Osteoblast (primary cell): ENCODE data around the gene FEZ2. TPM values are rescaled to one million over a fixed set of nuclear protein-coding genes. Genes with fewer than 3 reads are reported as not detected.

ENCODE experiments used
- DNase-seq: peaks from one replicate; pipeline ENCODE4 v3.0.0; 2011; ENCODE audit warnings: low spot score, mixed read lengths; ENCODE audit not compliant: insufficient read length; ENCODE audit errors: missing footprints
- H2AFZ ChIP-seq: 2 replicates; pipeline ENCODE4 v1.6.0; 2011; ENCODE audit warnings: mild to moderate bottlenecking, low read length
- H3K27ac ChIP-seq: 2 replicates; pipeline ENCODE4 v1.5.1; 2011; ENCODE audit warnings: mild to moderate bottlenecking, low read depth, low read length, moderate library complexity
- H3K27me3 ChIP-seq: 2 replicates; pipeline ENCODE4 v1.6.0; 2012; ENCODE audit warnings: mild to moderate bottlenecking, control low read depth, inconsistent platforms, low read length, moderate library complexity; ENCODE audit not compliant: insufficient read depth
- H3K36me3 ChIP-seq: 2 replicates; pipeline ENCODE4 v1.5.1; 2011; ENCODE audit warnings: mild to moderate bottlenecking, low read length, control low read depth, moderate library complexity; ENCODE audit not compliant: insufficient read depth
- H3K4me1 ChIP-seq: 2 replicates; pipeline ENCODE4 v1.5.1; 2011; ENCODE audit warnings: mild to moderate bottlenecking, low read length, control low read depth, moderate library complexity; ENCODE audit not compliant: insufficient read depth
- H3K4me2 ChIP-seq: 2 replicates; pipeline ENCODE4 v1.6.0; 2011; ENCODE audit warnings: mild to moderate bottlenecking, low read length; ENCODE audit not compliant: insufficient read depth
- H3K4me3 ChIP-seq: fragments of 200-600 bp; sonication (generic); 3 replicates; pipeline ENCODE4 v1.5.1; 2012; ENCODE audit warnings: mild to moderate bottlenecking, low read length, inconsistent platforms; ENCODE audit not compliant: insufficient read depth
- H3K79me2 ChIP-seq: 2 replicates; pipeline ENCODE4 v1.6.0; 2012; ENCODE audit warnings: mild to moderate bottlenecking, low read length, control low read depth, inconsistent platforms; ENCODE audit not compliant: insufficient read depth
- H3K9me3 ChIP-seq: 2 replicates; pipeline ENCODE4 v1.5.1; 2011; ENCODE audit warnings: low read depth, low read length, control low read depth
- H4K20me1 ChIP-seq: 2 replicates; pipeline ENCODE4 v1.6.0; 2012; ENCODE audit warnings: mild to moderate bottlenecking, low read length, control low read depth; ENCODE audit not compliant: insufficient read depth
- total RNA-seq: library from RNA; depleted of rRNA; stranded (reverse); fragments of >200 nt; gene quantifications from 2 replicates; pipeline ENCODE4 v1.2.3, GENCODE V29; 2012
- TF ChIP-seq, protein P1 (sequence below): IDR thresholded peaks from 2 replicates; pipeline ENCODE4 v1.5.1; 2011; ENCODE audit warnings: mild to moderate bottlenecking, low read depth, low read length, moderate library complexity; ENCODE audit errors: extremely low read depth

The FEZ2 gene
- total RNA-seq, 1 donor = 62.6 TPM

DNA sequence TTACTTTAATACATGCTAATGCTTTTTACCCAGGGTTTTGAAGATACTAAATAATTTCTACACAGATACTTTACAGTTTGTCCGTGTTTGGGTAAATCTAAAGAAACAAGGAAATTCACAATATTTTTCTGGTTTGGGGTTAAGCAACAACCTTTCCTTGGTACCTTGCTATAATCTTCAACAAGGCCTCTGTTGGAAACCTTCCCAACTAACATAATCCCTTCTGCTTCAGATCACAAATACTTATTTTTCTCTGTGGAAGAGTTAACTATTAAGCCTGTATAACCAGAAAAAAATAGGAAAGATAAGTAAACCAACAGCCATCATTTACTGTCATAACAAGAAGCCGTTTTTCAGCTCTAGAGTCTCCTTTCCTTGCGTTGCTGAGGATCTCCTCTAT lies 15.0 kb downstream of the FEZ2 start:
- H3K36me3 ChIP-seq = peaks cover 82% of the 10 kb centered on the region
- no peaks in the 10 kb centered on the region for H3K9me3 ChIP-seq
- H3K79me2 ChIP-seq = peaks cover 73% of the 10 kb centered on the region
- no peaks in the 10 kb centered on the region for H3K27me3 ChIP-seq
- no peaks in the 10 kb centered on the region for H3K4me1 ChIP-seq
- H2AFZ ChIP-seq = no peak overlapping the region
- no peak overlapping the region for H3K27ac ChIP-seq
- no peaks in the 10 kb centered on the region for H4K20me1 ChIP-seq
- no peak overlapping the region for H3K4me3 ChIP-seq
- TF ChIP-seq, protein P1, sequence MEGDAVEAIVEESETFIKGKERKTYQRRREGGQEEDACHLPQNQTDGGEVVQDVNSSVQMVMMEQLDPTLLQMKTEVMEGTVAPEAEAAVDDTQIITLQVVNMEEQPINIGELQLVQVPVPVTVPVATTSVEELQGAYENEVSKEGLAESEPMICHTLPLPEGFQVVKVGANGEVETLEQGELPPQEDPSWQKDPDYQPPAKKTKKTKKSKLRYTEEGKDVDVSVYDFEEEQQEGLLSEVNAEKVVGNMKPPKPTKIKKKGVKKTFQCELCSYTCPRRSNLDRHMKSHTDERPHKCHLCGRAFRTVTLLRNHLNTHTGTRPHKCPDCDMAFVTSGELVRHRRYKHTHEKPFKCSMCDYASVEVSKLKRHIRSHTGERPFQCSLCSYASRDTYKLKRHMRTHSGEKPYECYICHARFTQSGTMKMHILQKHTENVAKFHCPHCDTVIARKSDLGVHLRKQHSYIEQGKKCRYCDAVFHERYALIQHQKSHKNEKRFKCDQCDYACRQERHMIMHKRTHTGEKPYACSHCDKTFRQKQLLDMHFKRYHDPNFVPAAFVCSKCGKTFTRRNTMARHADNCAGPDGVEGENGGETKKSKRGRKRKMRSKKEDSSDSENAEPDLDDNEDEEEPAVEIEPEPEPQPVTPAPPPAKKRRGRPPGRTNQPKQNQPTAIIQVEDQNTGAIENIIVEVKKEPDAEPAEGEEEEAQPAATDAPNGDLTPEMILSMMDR = no peak
- DNase-seq = no peak
- H3K4me2 ChIP-seq = no peak overlapping the region

GRCh38 chr2:36582538-36582937 lies 15.4 kb downstream of the FEZ2 start:
- Histone ChIP-seq H3K9me3 (no peaks in the 10 kb centered on the region), H3K36me3 (peaks cover 83% of the 10 kb centered on the region), H3K79me2 (peaks cover 74% of the 10 kb centered on the region)

GRCh38 chr2:36579297-36579664 lies 18.7 kb downstream of the FEZ2 start:
- peaks cover 63% of the 10 kb centered on the region for H3K79me2 ChIP-seq
- no peak for DNase-seq
- H3K4me2 ChIP-seq = no peak overlapping the region
- H3K9me3 ChIP-seq = no peaks in the 10 kb centered on the region
- H3K36me3 ChIP-seq = peaks cover 77% of the 10 kb centered on the region
- no peaks in the 10 kb centered on the region for H3K4me1 ChIP-seq
- H2AFZ ChIP-seq = no peak overlapping the region
- no peaks in the 10 kb centered on the region for H3K27me3 ChIP-seq
- H3K4me3 ChIP-seq = no peak overlapping the region
- no peaks in the 10 kb centered on the region for H4K20me1 ChIP-seq
- no peak overlapping the region for H3K27ac ChIP-seq
- TF ChIP-seq, protein P1 = no peak

More at GRCh38 chr2:36582538-36582937, 15.4 kb downstream of the FEZ2 start:
- no peaks in the 10 kb centered on the region for H3K27me3 ChIP-seq
- H3K4me3 ChIP-seq = no peak overlapping the region
- no peaks in the 10 kb centered on the region for H3K4me1 ChIP-seq
- TF ChIP-seq, protein P1 = no peak
- no peak overlapping the region for H3K4me2 ChIP-seq
- no peaks in the 10 kb centered on the region for H4K20me1 ChIP-seq
- DNase-seq = no peak
- H2AFZ ChIP-seq = no peak overlapping the region
- H3K27ac ChIP-seq = no peak overlapping the region

DNA sequence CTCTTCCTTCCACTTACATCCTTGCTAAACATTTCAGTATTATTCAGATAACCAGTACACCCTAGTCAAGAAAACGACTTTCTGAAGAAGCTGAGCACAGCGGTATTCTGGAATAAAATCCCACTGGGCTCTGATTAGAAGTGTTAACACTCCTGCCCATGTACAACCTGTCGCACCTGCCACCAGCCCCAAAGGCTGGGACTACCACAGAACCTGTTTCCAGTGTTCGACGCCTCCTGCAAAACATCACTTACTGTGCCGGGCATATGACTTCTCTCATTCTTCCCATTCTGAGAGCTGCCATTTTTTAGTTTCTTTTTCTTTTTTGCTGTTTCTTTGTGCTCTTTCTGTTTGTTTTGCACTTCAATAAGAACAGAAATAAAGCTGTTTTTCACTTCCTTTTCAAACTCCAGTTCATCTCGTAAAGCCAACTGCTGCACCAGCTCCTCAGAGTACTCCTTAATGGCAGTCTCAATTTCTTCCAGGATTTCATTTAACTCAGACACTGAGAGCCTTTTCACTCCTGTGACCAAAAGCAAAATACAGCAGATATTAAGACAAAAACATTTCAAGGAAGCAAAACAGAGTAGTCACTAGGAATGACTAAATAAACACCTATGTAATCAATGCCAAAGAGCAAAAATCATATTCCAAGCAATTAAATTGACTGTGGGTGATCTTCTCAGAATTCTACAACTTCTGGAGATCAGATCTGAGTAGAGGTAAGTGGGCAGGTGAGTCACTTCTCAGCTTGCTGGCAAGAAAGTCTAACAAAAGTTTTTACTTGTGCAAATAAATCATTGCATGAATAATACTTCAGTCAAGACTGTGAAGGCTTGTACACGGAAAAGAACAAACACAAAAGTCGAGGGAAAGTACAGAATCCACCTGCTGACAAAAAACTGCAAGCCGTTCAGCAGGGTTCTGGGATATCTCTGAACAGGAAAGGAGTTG lies 19.3 kb downstream of the FEZ2 start:
- Histone ChIP-seq H4K20me1 (no peaks in the 10 kb centered on the region), H2AFZ (no peak overlapping the region), H3K4me3 (no peak overlapping the region), H3K27ac (no peak overlapping the region), H3K4me1 (no peaks in the 10 kb centered on the region), H3K36me3 (peaks cover 74% of the 10 kb centered on the region), H3K27me3 (no peaks in the 10 kb centered on the region), H3K4me2 (no peak overlapping the region), H3K9me3 (no peaks in the 10 kb centered on the region), H3K79me2 (peaks cover 63% of the 10 kb centered on the region)
- TF ChIP-seq, protein P1 = no peak
- no peak for DNase-seq
